Suprapubic skin (tissue), 4 donors: ENCODE data around the gene KIF6. TPM values are rescaled to one million over a fixed set of nuclear protein-coding genes. Genes with fewer than 3 reads are reported as not detected.

Experiments
- DNase-seq, 2 donors: peaks; one replicate each; pipeline ENCODE4 v3.0.0-alpha.2; 2019; ENCODE audit warnings: low spot score in 2 of 2
- H3K27ac ChIP-seq: fragments of 200-600 bp; sonication (generic); one replicate; pipeline ENCODE4 v1.5.1; 2019
- H3K27me3 ChIP-seq: fragments of 200-600 bp; sonication (generic); one replicate; pipeline ENCODE4 v1.5.1; 2019
- H3K36me3 ChIP-seq: fragments of 200-600 bp; sonication (generic); one replicate; pipeline ENCODE4 v1.5.1; 2019
- H3K4me1 ChIP-seq: fragments of 200-600 bp; sonication (generic); one replicate; pipeline ENCODE4 v1.5.1; 2019
- H3K4me3 ChIP-seq: fragments of 200-600 bp; sonication (generic); one replicate; pipeline ENCODE4 v1.5.1; 2019; ENCODE audit warnings: mild to moderate bottlenecking
- H3K9me3 ChIP-seq: fragments of 200-600 bp; sonication (generic); one replicate; pipeline ENCODE4 v1.5.1; 2019
- EP300 ChIP-seq: sonication (generic); formaldehyde crosslinking; IDR thresholded peaks from one replicate; pipeline ENCODE4 v1.6.1; 2017; ENCODE audit warnings: antibody characterized with exemption
- POLR2A ChIP-seq, 2 donors: fragments of 450-650 bp; IDR thresholded peaks; one replicate each; pipeline ENCODE4 v1.6.1; 2017; ENCODE audit warnings: antibody characterized with exemption in 2 of 2, mild to moderate bottlenecking in 2 of 2, moderate library complexity in 2 of 2
- POLR2AphosphoS5 ChIP-seq, 3 donors: sonication (generic); formaldehyde crosslinking; IDR thresholded peaks; one replicate each; pipeline ENCODE4 v1.6.1; 2017; ENCODE audit warnings: antibody characterized with exemption in 3 of 3
- WGBS: methylation state at CpG from one replicate; pipeline ENCODE4 v1.1.5; 2018; 5-methylcytosine and 5-hydroxymethylcytosine counted together
- total RNA-seq, 4 donors: library from RNA; depleted of rRNA; stranded (reverse); fragments of >200 nt; gene quantifications; one replicate each; pipeline ENCODE4 v1.1.0, GENCODE V29; 2016
- TF ChIP-seq, protein P1 (sequence below), 2 donors: fragments of 200-600 bp in 1 of 2; fragments of 450-650 bp in 1 of 2; sonication (generic) in 1 of 2; IDR thresholded peaks; one replicate each; pipeline ENCODE4 v1.5.1; 2016 to 2019; ENCODE audit warnings: antibody characterized with exemption in 2 of 2, mild to moderate bottlenecking in 1 of 2, moderate library complexity in 1 of 2

The KIF6 gene
- total RNA-seq, 4 donors from 2014 or later: 0.18 to 1.1 TPM; not detected in 2

- no peaks in the 10 kb centered on the region for H3K36me3 ChIP-seq
- DNase-seq: no peak
- TF ChIP-seq, protein P1, sequence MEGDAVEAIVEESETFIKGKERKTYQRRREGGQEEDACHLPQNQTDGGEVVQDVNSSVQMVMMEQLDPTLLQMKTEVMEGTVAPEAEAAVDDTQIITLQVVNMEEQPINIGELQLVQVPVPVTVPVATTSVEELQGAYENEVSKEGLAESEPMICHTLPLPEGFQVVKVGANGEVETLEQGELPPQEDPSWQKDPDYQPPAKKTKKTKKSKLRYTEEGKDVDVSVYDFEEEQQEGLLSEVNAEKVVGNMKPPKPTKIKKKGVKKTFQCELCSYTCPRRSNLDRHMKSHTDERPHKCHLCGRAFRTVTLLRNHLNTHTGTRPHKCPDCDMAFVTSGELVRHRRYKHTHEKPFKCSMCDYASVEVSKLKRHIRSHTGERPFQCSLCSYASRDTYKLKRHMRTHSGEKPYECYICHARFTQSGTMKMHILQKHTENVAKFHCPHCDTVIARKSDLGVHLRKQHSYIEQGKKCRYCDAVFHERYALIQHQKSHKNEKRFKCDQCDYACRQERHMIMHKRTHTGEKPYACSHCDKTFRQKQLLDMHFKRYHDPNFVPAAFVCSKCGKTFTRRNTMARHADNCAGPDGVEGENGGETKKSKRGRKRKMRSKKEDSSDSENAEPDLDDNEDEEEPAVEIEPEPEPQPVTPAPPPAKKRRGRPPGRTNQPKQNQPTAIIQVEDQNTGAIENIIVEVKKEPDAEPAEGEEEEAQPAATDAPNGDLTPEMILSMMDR (IDR thresholded peaks at IDR 0.05): no peak
- no peak for TF ChIP-seq EP300
- TF ChIP-seq POLR2A (IDR thresholded peaks at IDR 0.05): no peak
- TF ChIP-seq POLR2AphosphoS5 (IDR thresholded peaks at IDR 0.05): no peak
Measured at GRCh38 chr6:39695447-39695846, 29.8 kb downstream of the KIF6 start.

DNA sequence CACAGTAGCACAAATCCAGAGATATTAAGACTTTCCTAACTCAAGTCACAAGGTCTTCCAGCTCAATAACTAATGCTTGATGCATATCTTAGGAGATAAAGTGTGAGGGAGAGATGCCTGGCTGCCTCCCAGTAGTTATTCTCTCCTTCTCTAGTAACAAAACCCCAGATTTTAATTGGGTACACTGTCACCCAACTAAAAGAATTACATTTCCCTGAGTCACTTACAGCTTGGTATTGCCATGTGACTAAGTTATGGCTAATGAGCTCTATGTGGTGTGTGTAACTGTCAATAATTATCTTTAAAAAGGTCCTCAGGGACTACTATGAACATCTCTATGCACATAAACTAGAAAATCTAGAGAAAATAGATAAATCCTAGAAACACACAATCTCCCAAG is 32.0 kb downstream of the KIF6 start:
- TF ChIP-seq POLR2A (IDR thresholded peaks at IDR 0.05) (no peak), POLR2AphosphoS5 (IDR thresholded peaks at IDR 0.05) (no peak), EP300 (no peak)
- TF ChIP-seq, protein P1 (IDR thresholded peaks at IDR 0.05): no peak
- Histone ChIP-seq H3K9me3 (no peaks in the 10 kb centered on the region), H3K4me3 (no peak overlapping the region), H3K36me3 (no peaks in the 10 kb centered on the region), H3K4me1 (no peaks in the 10 kb centered on the region), H3K27me3 (peaks cover 3% of the 10 kb centered on the region), H3K27ac (no peak overlapping the region)
- no peak for DNase-seq

More at GRCh38 chr6:39695447-39695846, 29.8 kb downstream of the KIF6 start:
- H3K9me3 ChIP-seq: no peaks in the 10 kb centered on the region
- H3K27me3 ChIP-seq: peaks cover 3% of the 10 kb centered on the region
- no peak overlapping the region for H3K4me3 ChIP-seq
- H3K4me1 ChIP-seq: peaks cover 4% of the 10 kb centered on the region
- no peak overlapping the region for H3K27ac ChIP-seq

DNA sequence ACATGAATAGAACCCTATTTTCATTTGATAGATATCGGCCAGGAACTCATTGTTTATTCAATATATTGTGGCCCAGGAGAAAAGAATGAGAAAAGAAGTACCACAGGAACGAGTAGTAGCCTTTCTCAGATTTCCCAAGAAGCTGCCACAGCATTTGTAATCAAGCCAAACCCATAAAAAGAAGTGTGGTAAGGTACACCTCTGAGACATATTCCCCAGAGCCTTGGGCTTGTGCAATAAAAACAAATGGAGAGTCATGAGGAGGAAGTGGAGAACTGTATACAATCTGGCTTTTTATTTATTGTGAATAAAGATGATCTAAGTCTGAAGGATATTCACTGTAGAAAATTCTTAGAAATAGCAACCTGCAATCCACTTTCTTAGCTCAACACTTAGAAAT is 36.7 kb downstream of the KIF6 start:
- TF ChIP-seq, protein P1 (IDR thresholded peaks at IDR 0.05): no peak
- no peak for TF ChIP-seq POLR2A (IDR thresholded peaks at IDR 0.05)
- TF ChIP-seq EP300: no peak
- no peak for TF ChIP-seq POLR2AphosphoS5 (IDR thresholded peaks at IDR 0.05)
- Histone ChIP-seq H3K27me3 (peaks cover 3% of the 10 kb centered on the region), H3K4me3 (no peak overlapping the region), H3K36me3 (no peaks in the 10 kb centered on the region), H3K9me3 (no peaks in the 10 kb centered on the region), H3K4me1 (no peaks in the 10 kb centered on the region), H3K27ac (no peak overlapping the region)
- 61% methylated on average over 2 of the region's 2 CpGs for whole genome bisulfite sequencing
- no peak for DNase-seq

DNA sequence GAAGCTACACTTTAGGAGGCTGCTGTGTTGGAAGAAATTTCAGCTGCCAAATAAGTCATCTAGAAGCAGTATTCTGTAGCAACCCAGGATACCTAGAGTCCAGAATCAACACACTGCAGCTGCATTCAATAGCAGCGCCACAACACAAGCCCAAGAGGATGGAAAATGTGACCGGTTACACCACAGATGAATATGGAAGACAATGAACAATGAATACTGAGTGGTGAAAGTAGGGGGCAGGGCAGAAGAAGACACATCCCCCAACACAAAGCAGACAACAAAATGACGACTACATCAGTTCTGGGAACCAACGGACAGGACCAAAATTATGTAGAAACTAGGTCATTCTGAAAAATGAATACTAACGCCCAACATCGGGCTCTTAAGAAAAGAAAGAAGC is 38.2 kb downstream of the KIF6 start:
- no peak for TF ChIP-seq EP300
- no peak for TF ChIP-seq POLR2A (IDR thresholded peaks at IDR 0.05)
- TF ChIP-seq POLR2AphosphoS5 (IDR thresholded peaks at IDR 0.05): no peak
- TF ChIP-seq, protein P1 (IDR thresholded peaks at IDR 0.05): no peak
- Histone ChIP-seq H3K27ac (no peak overlapping the region), H3K27me3 (peaks cover 3% of the 10 kb centered on the region), H3K9me3 (no peaks in the 10 kb centered on the region), H3K4me1 (no peaks in the 10 kb centered on the region), H3K4me3 (no peak overlapping the region), H3K36me3 (no peaks in the 10 kb centered on the region)
- no peak for DNase-seq
- 75% methylated on average over 6 of the region's 6 CpGs for WGBS

DNA sequence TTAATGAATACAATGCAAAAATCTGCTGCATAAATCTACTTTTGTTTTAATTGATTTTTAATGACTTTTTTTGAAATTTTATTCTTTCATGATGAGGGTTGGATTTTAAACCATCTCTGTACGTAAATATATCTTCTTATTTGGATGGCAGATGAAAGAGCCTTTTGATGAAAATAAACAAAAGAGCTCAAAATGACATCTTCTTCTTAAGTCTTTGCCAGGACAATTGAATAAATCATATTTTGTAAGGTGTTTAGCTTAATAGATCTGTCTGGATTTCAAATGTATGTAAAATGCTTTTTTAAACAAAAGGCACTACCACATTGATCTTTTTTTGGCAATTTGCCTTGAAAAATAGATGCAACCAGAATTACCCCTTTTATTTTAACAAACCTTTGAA is 39.3 kb downstream of the KIF6 start:
- Histone ChIP-seq H3K4me1 (no peaks in the 10 kb centered on the region), H3K4me3 (no peak overlapping the region), H3K9me3 (no peaks in the 10 kb centered on the region), H3K36me3 (no peaks in the 10 kb centered on the region), H3K27me3 (peaks cover 3% of the 10 kb centered on the region), H3K27ac (no peak overlapping the region)
- no peak for DNase-seq
- WGBS: 74% methylated on average over 1 of the region's 1 CpG
- TF ChIP-seq POLR2AphosphoS5 (IDR thresholded peaks at IDR 0.05): no peak
- no peak for TF ChIP-seq EP300
- TF ChIP-seq, protein P1 (IDR thresholded peaks at IDR 0.05): no peak
- TF ChIP-seq POLR2A (IDR thresholded peaks at IDR 0.05): no peak
